H9 (cell line): Measurements from ENCODE around the gene MFRP. TPM values are rescaled to one million over a fixed set of nuclear protein-coding genes. Genes with fewer than 3 reads are reported as not detected.

Experiments
- DNase-seq: peaks from one replicate; pipeline ENCODE4 v3.0.0-alpha.2; 2017
- H2AFZ ChIP-seq: one replicate; pipeline ENCODE4 v1.6.1; 2013; ENCODE audit warnings: mild to moderate bottlenecking, low read length, control low read depth, moderate library complexity
- H2AK5ac ChIP-seq: 2 replicates; pipeline ENCODE4 v1.6.1; 2013; ENCODE audit warnings: low read length, control low read depth, mixed read lengths; ENCODE audit not compliant: insufficient read length
- H2BK120ac ChIP-seq: one replicate; pipeline ENCODE4 v1.6.1; 2013; ENCODE audit warnings: low read depth, mild to moderate bottlenecking, low read length, control low read depth, inconsistent platforms; ENCODE audit not compliant: poor library complexity, severe bottlenecking
- H2BK12ac ChIP-seq: 2 replicates; pipeline ENCODE4 v1.6.1; 2013; ENCODE audit warnings: low read length, control low read depth, mixed read lengths, low read depth; ENCODE audit not compliant: insufficient read length
- H2BK15ac ChIP-seq: 2 replicates; pipeline ENCODE4 v1.6.1; 2013; ENCODE audit warnings: low read depth, low read length, control low read depth
- H2BK20ac ChIP-seq: one replicate; pipeline ENCODE4 v1.6.1; 2013; ENCODE audit warnings: low read depth, mild to moderate bottlenecking, low read length, control low read depth, inconsistent platforms; ENCODE audit not compliant: poor library complexity, severe bottlenecking
- H2BK5ac ChIP-seq: 2 replicates; pipeline ENCODE4 v1.6.1; 2013; ENCODE audit warnings: low read length, control low read depth, mixed read lengths; ENCODE audit not compliant: insufficient read length
- H3K14ac ChIP-seq: 2 replicates; pipeline ENCODE4 v1.6.1; 2013; ENCODE audit warnings: low read length, control low read depth; ENCODE audit not compliant: insufficient read depth
- H3K18ac ChIP-seq: 2 replicates; pipeline ENCODE4 v1.6.1; 2013; ENCODE audit warnings: low read depth, mild to moderate bottlenecking, mixed read lengths, low read length, control low read depth; ENCODE audit not compliant: insufficient read length
- H3K23ac ChIP-seq: 2 replicates; pipeline ENCODE4 v1.6.1; 2013; ENCODE audit warnings: low read length, control low read depth, mixed read lengths, low read depth; ENCODE audit not compliant: insufficient read length
- H3K23me2 ChIP-seq: 2 replicates; pipeline ENCODE4 v1.6.1; 2013; ENCODE audit warnings: low read depth, mild to moderate bottlenecking, mixed read lengths, low read length, control low read depth; ENCODE audit not compliant: insufficient read length, poor library complexity, severe bottlenecking
- H3K27ac ChIP-seq: 2 replicates; pipeline ENCODE4 v1.5.1; 2013; ENCODE audit warnings: low read length, control low read depth, mixed read lengths, low read depth; ENCODE audit not compliant: insufficient read length
- H3K27me3 ChIP-seq: 2 replicates; pipeline ENCODE4 v1.6.1; 2013; ENCODE audit warnings: low read length, control low read depth, inconsistent platforms; ENCODE audit not compliant: insufficient read depth
- H3K4ac ChIP-seq: 2 replicates; pipeline ENCODE4 v1.6.1; 2013; ENCODE audit warnings: low read depth, mild to moderate bottlenecking, control low read depth, inconsistent platforms, low read length, moderate library complexity
- H3K4me1 ChIP-seq: 2 replicates; pipeline ENCODE4 v1.6.1; 2013; ENCODE audit warnings: low read length, control low read depth, inconsistent platforms; ENCODE audit not compliant: insufficient read depth
- H3K4me2 ChIP-seq: 2 replicates; pipeline ENCODE4 v1.6.1; 2013; ENCODE audit warnings: low read length, control low read depth, mixed read lengths; ENCODE audit not compliant: insufficient read length, insufficient read depth
- H3K56ac ChIP-seq: 2 replicates; pipeline ENCODE4 v1.6.1; 2013; ENCODE audit warnings: low read depth, mild to moderate bottlenecking, mixed read lengths, low read length, control low read depth; ENCODE audit not compliant: insufficient read length
- H3K79me1 ChIP-seq: 2 replicates; pipeline ENCODE4 v1.6.1; 2013; ENCODE audit warnings: low read depth, mild to moderate bottlenecking, moderate library complexity, low read length, control low read depth, inconsistent platforms; ENCODE audit not compliant: insufficient read depth, poor library complexity, severe bottlenecking
- H3K79me2 ChIP-seq: 2 replicates; pipeline ENCODE4 v1.6.1; 2013; ENCODE audit warnings: low read length, control low read depth, inconsistent platforms; ENCODE audit not compliant: insufficient read depth
- H3K9ac ChIP-seq: 2 replicates; pipeline ENCODE4 v1.6.1; 2013; ENCODE audit warnings: low read length, control low read depth, mixed read lengths; ENCODE audit not compliant: insufficient read length; ENCODE audit errors: extremely low read depth
- H3K9me3 ChIP-seq: one replicate; pipeline ENCODE4 v1.6.1; 2013; ENCODE audit warnings: low read depth, low read length, inconsistent platforms; ENCODE audit not compliant: control insufficient read depth
- H3T11ph ChIP-seq: one replicate; pipeline ENCODE4 v1.6.1; 2013; ENCODE audit warnings: mild to moderate bottlenecking, low read length, control low read depth, inconsistent platforms
- H4K20me1 ChIP-seq: one replicate; pipeline ENCODE4 v1.6.1; 2013; ENCODE audit not compliant: control insufficient read depth, insufficient read length, insufficient read depth
- H4K5ac ChIP-seq: 2 replicates; pipeline ENCODE4 v1.6.1; 2013; ENCODE audit warnings: low read depth, mild to moderate bottlenecking, mixed read lengths, low read length, control low read depth; ENCODE audit not compliant: insufficient read length
- H4K8ac ChIP-seq: replicated peaks from 2 replicates; pipeline ENCODE4 v1.6.1; 2013; ENCODE audit warnings: low read length, control low read depth, mixed read lengths, low read depth; ENCODE audit not compliant: insufficient read length
- H4K91ac ChIP-seq: 2 replicates; pipeline ENCODE4 v1.6.1; 2013; ENCODE audit warnings: low read depth, mild to moderate bottlenecking, moderate library complexity, mixed read lengths, low read length, control low read depth; ENCODE audit not compliant: insufficient read length
- H3K27ac Mint-ChIP-seq, 3 experiments: 2 replicates in 2 of 3; 3 replicates in 1 of 3; pipeline ENCODE4 v1.8.0; 2020 to 2021; ENCODE audit warnings: mixed read lengths in 3 of 3, mild to moderate bottlenecking in 1 of 3, moderate library complexity in 1 of 3
- H3K27me3 Mint-ChIP-seq: 2 replicates; pipeline ENCODE4 v1.8.0; 2021; ENCODE audit warnings: low read depth, mild to moderate bottlenecking, moderate library complexity, mixed read lengths
- H3K36me3 Mint-ChIP-seq, 3 experiments: 2 replicates in 2 of 3; 3 replicates in 1 of 3; pipeline ENCODE4 v1.8.0; 2020 to 2021; ENCODE audit warnings: low read depth in 3 of 3, mixed read lengths in 3 of 3; ENCODE audit not compliant: insufficient read depth in 1 of 3
- H3K4me1 Mint-ChIP-seq, 2 experiments: 2 replicates each; pipeline ENCODE4 v1.8.0; 2020; ENCODE audit warnings: mixed read lengths in 2 of 2
- H3K4me3 Mint-ChIP-seq, 2 experiments: 2 replicates in 1 of 2; 3 replicates in 1 of 2; pipeline ENCODE4 v1.8.0; 2020 to 2021; ENCODE audit warnings: mild to moderate bottlenecking in 2 of 2, mixed read lengths in 2 of 2, moderate library complexity in 1 of 2
- H3K9me3 Mint-ChIP-seq, 2 experiments: 2 replicates in 1 of 2; 3 replicates in 1 of 2; pipeline ENCODE4 v1.8.0; 2020; ENCODE audit warnings: mild to moderate bottlenecking in 2 of 2, mixed read lengths in 2 of 2, moderate library complexity in 1 of 2
- WGBS: extraction: QIAGEN DNeasy Blood & Tissue Kit; methylation state at CpG from one replicate; pipeline ENCODE4 v1.1.7; 2013; ENCODE audit warnings: missing lambda C conversion rate, low lambda C conversion rate, mixed read lengths; ENCODE audit not compliant: insufficient read length; ENCODE audit errors: extremely low coverage; 5-methylcytosine and 5-hydroxymethylcytosine counted together
- total RNA-seq: library from RNA; stranded (reverse); gene quantifications from 2 replicates; pipeline ENCODE4 v1.2.1, GENCODE V29; 2021
- TF ChIP-seq, protein P1 (sequence below): fragments of 200-600 bp; sonication (generic); conservative IDR thresholded peaks from 3 replicates; pipeline ENCODE4 v1.8.0; 2021; ENCODE audit warnings: antibody characterized with exemption, mild to moderate bottlenecking

The MFRP gene
- total RNA-seq, 1 experiment from 2014 or later = not detected

DNA sequence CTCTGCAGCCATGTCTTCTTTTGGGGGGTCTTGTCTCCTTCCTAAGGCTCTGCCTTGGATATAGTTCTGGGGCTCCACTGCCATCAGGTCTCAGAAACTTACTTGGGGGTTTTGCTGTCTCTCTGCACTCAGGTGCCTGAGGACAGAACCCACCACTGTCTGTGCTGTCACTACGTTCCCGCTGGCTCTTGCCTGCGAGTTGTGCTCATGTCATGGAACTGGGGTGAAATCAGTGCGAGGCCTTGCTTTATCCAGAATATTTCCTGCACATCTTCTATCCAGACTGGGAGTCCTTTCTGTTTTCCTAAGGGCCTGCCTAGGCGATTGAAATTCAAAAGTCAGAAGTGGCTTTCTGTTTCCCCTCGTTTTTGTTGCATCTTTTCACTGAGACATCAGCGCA lies 41.6 kb upstream of the MFRP start:
- Histone ChIP-seq H2BK12ac (no peak overlapping the region), H2BK5ac (no peak overlapping the region), H2BK120ac (no peak overlapping the region), H2AK5ac (no peak overlapping the region), H3K4ac (no peak overlapping the region), H4K5ac (no peak overlapping the region), H4K20me1 (no peaks in the 10 kb centered on the region), H3K27me3 (no peaks in the 10 kb centered on the region), H2BK15ac (no peak overlapping the region), H3K9ac (no peak overlapping the region), H3K23ac (no peak overlapping the region), H4K91ac (no peak overlapping the region), H3K9me3 (no peaks in the 10 kb centered on the region), H3K4me1 (no peaks in the 10 kb centered on the region), H3K14ac (no peak overlapping the region), H2AFZ (no peak overlapping the region), H3K27ac (no peak overlapping the region), H2BK20ac (no peak overlapping the region), H3K23me2 (no peaks in the 10 kb centered on the region), H3T11ph (no peak overlapping the region), H3K79me1 (no peaks in the 10 kb centered on the region), H3K18ac (no peak overlapping the region), H4K8ac (no peak overlapping the region), H3K56ac (no peak overlapping the region), H3K79me2 (no peaks in the 10 kb centered on the region), H3K4me2 (no peak overlapping the region)
- no peaks in the 10 kb centered on the region for H3K9me3 Mint-ChIP-seq
- no peak overlapping the region for H3K4me3 Mint-ChIP-seq
- TF ChIP-seq, protein P1, sequence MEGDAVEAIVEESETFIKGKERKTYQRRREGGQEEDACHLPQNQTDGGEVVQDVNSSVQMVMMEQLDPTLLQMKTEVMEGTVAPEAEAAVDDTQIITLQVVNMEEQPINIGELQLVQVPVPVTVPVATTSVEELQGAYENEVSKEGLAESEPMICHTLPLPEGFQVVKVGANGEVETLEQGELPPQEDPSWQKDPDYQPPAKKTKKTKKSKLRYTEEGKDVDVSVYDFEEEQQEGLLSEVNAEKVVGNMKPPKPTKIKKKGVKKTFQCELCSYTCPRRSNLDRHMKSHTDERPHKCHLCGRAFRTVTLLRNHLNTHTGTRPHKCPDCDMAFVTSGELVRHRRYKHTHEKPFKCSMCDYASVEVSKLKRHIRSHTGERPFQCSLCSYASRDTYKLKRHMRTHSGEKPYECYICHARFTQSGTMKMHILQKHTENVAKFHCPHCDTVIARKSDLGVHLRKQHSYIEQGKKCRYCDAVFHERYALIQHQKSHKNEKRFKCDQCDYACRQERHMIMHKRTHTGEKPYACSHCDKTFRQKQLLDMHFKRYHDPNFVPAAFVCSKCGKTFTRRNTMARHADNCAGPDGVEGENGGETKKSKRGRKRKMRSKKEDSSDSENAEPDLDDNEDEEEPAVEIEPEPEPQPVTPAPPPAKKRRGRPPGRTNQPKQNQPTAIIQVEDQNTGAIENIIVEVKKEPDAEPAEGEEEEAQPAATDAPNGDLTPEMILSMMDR = no peak
- H3K27ac Mint-ChIP-seq = no peak overlapping the region; a peak in 1 of 7 replicates
- no CpG with 5 or more reads among the region's 7 CpGs for WGBS
- H3K27me3 Mint-ChIP-seq = no peaks in the 10 kb centered on the region
- H3K36me3 Mint-ChIP-seq = no peaks in the 10 kb centered on the region
- H3K4me1 Mint-ChIP-seq = peaks cover 4 to 6% of the 10 kb centered on the region in 2 experiments
- no peak for DNase-seq
